DOHH2 (cell line): ENCODE data around the gene RPE65.
"Not testable (repeated sequence)": the region's sequence is repeated elsewhere in the genome, so short reads cannot be mapped to it uniquely, and the experiment has no call there.

Source experiments
- H3F3A ChIP-seq: fragments of 200-600 bp; sonication (generic), shearing (Covaris generic); 2 replicates; pipeline ENCODE4 v1.6.0; 2016; ENCODE audit warnings: antibody characterized with exemption, mild to moderate bottlenecking; ENCODE audit not compliant: control insufficient read depth, insufficient read depth
- H3K27ac ChIP-seq: fragments of 200-600 bp; sonication (generic); 2 replicates; pipeline ENCODE4 v1.5.1; 2014; ENCODE audit warnings: low read depth, mild to moderate bottlenecking, low read length, moderate library complexity
- H3K27me3 ChIP-seq: fragments of 200-600 bp; sonication (generic); 2 replicates; pipeline ENCODE4 v1.6.1; 2014; ENCODE audit warnings: mild to moderate bottlenecking, low read length, mixed read lengths; ENCODE audit not compliant: control insufficient read depth
- H3K36me3 ChIP-seq: fragments of 200-600 bp; sonication (generic); 2 replicates; pipeline ENCODE4 v1.6.1; 2014; ENCODE audit warnings: mild to moderate bottlenecking, low read length, moderate library complexity, mixed read lengths; ENCODE audit not compliant: control insufficient read depth
- H3K4me1 ChIP-seq: fragments of 200-600 bp; sonication (generic); 2 replicates; pipeline ENCODE4 v1.6.1; 2014; ENCODE audit warnings: mild to moderate bottlenecking, low read length, mixed read lengths; ENCODE audit not compliant: control insufficient read depth
- H3K4me2 ChIP-seq: fragments of 200-600 bp; sonication (generic); 2 replicates; pipeline ENCODE4 v1.6.0; 2014; ENCODE audit warnings: mild to moderate bottlenecking, low read length, moderate library complexity
- H3K4me3 ChIP-seq: fragments of 200-600 bp; sonication (generic); 2 replicates; pipeline ENCODE4 v1.5.1; 2014; ENCODE audit warnings: mild to moderate bottlenecking, low read length, mixed read lengths
- H3K79me2 ChIP-seq: fragments of 200-600 bp; sonication (generic); 2 replicates; pipeline ENCODE4 v1.6.1; 2014; ENCODE audit warnings: mild to moderate bottlenecking, low read length, mixed read lengths; ENCODE audit not compliant: control insufficient read depth
- H3K9me2 ChIP-seq: fragments of 200-600 bp; sonication (generic); replicated peaks from 2 replicates; pipeline ENCODE4 v1.6.1; 2014; ENCODE audit warnings: mild to moderate bottlenecking, low read length, mixed read lengths; ENCODE audit not compliant: control insufficient read depth
- H3K9me3 ChIP-seq: fragments of 200-600 bp; sonication (generic); 2 replicates; pipeline ENCODE4 v1.6.1; 2014; ENCODE audit warnings: antibody characterized with exemption, low read length, mixed read lengths; ENCODE audit not compliant: control insufficient read depth, insufficient read depth
- H4K20me1 ChIP-seq: fragments of 200-600 bp; sonication (generic); 2 replicates; pipeline ENCODE4 v1.6.0; 2014; ENCODE audit warnings: low read depth, mild to moderate bottlenecking, antibody characterized with exemption, low read length, moderate library complexity; ENCODE audit not compliant: control insufficient read depth, insufficient read depth
- EZH2phosphoT487 ChIP-seq: fragments of 200-600 bp; sonication (generic); IDR thresholded peaks from 2 replicates; pipeline ENCODE4 v1.6.1; 2017; ENCODE audit warnings: borderline replicate concordance, mild to moderate bottlenecking, antibody characterized with exemption, low read length, moderate library complexity, mixed read lengths
- TF ChIP-seq, protein P1 (sequence below): fragments of 200-600 bp; sonication (generic); IDR thresholded peaks from one replicate; pipeline ENCODE4 v1.5.1; 2014; ENCODE audit warnings: antibody characterized with exemption, mild to moderate bottlenecking, low read depth, low read length; ENCODE audit not compliant: poor library complexity, severe bottlenecking

Gene RPE65

DNA sequence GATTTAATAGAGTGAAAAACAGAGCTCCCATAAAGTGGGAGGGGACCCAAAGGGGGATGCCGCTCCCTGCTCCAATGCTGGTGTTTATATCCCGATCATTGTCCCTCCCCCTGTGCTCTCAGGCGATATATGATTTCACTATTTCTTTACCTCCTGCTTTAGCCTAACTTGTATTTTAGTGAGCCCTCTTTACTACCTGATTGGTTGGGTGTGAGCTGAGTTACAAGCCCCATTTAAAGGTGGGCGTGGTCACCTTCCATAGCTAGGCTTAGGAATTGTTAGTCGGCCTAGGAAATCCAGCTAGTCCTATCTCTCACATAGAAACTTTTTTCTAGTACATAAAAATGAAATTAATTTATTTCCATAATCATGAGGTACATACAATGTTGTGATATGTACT is 57.3 kb downstream of the RPE65 start:
- not testable (repeated sequence) for H3K27me3 ChIP-seq, H3K9me3 ChIP-seq, H3K27ac ChIP-seq, H3K4me3 ChIP-seq, H3K36me3 ChIP-seq, H3F3A ChIP-seq, H3K4me1 ChIP-seq, H3K9me2 ChIP-seq, H3K79me2 ChIP-seq, H4K20me1 ChIP-seq, H3K4me2 ChIP-seq

DNA sequence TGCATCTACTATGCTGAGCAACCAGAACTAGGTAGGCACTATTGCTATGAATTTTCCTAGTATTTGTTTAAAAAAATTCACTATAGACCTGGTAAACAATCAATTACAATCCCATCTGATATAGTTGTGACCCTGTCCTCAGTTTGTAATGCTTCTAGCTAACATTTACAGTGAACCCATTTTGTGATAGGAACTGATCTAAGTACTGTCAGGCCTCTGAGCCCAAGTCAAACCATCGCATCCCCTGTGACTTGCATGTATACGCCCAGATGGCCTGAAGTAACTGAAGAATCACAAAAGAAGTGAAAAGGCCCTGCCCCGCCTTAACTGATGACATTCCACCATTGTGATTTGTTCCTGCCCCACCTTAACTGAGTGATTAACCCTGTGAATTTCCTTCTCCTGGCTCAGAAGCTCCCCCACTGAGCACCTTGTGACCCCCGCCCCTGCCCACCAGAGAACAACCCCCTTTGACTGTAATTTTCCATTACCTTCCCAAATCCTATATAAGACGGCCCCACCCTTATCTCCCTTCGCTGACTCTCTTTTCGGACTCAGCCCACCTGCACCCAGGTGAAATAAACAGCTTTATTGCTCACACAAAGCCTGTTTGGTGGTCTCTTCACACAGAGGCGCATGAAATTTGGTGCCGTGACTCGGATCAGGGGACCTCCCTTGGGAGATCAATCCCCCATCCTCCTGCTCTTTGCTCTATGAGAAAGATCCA is 63.8 kb downstream of the RPE65 start:
- H3K27me3 ChIP-seq, H3K9me3 ChIP-seq, H4K20me1 ChIP-seq, H3K79me2 ChIP-seq, H3K4me1 ChIP-seq, H3K4me2 ChIP-seq, H3K4me3 ChIP-seq, H3K27ac ChIP-seq, H3F3A ChIP-seq, H3K9me2 ChIP-seq, H3K36me3 ChIP-seq: not testable (repeated sequence)

DNA sequence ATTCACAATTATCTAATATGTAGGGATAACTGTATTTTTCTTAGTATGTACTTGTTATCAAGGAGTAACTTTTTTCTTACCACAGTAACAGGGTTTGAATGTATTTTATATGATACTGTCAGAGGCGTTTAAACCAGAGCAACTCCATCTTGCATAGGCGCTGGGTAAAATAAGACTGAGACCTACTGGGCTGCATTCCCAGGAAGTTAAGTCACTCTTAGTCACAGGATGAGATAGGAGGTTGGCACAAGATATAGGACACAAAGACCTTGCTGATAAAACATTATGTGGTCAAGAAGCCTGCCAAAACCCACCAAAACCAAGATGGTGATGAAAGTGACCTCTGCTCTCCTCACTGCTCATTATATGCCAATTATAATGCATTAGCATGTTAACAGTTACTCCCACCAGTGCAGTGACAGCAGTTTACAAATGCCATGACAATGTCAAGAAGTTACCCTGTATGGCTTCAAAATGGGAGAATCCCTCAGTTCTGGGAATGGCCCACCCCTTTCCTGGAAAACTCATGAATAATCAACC is 64.8 kb downstream of the RPE65 start:
- no peaks in the 10 kb centered on the region for H3K27me3 ChIP-seq
- no peaks in the 10 kb centered on the region for H3F3A ChIP-seq
- H3K4me2 ChIP-seq = no peak overlapping the region
- H3K9me2 ChIP-seq = no peaks in the 10 kb centered on the region
- TF ChIP-seq, protein P1, sequence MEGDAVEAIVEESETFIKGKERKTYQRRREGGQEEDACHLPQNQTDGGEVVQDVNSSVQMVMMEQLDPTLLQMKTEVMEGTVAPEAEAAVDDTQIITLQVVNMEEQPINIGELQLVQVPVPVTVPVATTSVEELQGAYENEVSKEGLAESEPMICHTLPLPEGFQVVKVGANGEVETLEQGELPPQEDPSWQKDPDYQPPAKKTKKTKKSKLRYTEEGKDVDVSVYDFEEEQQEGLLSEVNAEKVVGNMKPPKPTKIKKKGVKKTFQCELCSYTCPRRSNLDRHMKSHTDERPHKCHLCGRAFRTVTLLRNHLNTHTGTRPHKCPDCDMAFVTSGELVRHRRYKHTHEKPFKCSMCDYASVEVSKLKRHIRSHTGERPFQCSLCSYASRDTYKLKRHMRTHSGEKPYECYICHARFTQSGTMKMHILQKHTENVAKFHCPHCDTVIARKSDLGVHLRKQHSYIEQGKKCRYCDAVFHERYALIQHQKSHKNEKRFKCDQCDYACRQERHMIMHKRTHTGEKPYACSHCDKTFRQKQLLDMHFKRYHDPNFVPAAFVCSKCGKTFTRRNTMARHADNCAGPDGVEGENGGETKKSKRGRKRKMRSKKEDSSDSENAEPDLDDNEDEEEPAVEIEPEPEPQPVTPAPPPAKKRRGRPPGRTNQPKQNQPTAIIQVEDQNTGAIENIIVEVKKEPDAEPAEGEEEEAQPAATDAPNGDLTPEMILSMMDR = no peak
- TF ChIP-seq EZH2phosphoT487 = no peak
- H3K27ac ChIP-seq = no peak overlapping the region
- H3K36me3 ChIP-seq = no peaks in the 10 kb centered on the region
- H3K9me3 ChIP-seq = no peaks in the 10 kb centered on the region
- no peak overlapping the region for H3K4me3 ChIP-seq
- H3K4me1 ChIP-seq = no peaks in the 10 kb centered on the region
- no peaks in the 10 kb centered on the region for H3K79me2 ChIP-seq
- H4K20me1 ChIP-seq = no peaks in the 10 kb centered on the region

DNA sequence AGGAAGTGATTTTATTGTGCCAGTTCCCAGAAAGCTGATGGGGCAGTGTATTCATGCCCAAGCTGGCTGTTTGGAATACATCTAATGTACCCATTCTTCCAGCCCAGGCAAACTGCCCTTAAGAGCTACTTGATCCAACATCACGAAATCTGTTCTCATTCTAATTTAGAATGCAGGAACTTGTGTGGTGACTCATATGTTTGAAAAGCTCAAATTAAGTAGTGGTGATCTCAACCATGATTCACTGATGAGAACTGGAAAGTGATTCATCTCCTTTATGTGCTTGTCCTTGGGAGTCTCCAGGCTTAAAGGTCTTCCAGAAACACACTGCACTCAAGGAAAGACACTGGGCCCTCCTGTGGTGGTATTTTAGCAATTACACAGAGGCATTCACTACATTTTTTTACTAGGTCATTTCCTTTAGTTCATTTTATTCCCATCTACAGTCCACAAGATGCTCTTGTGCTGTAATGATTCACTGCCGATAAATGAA is 65.4 kb downstream of the RPE65 start:
- H3K9me2 ChIP-seq = no peaks in the 10 kb centered on the region
- no peaks in the 10 kb centered on the region for H4K20me1 ChIP-seq
- no peak for TF ChIP-seq EZH2phosphoT487
- TF ChIP-seq, protein P1 = no peak
- H3K79me2 ChIP-seq = no peaks in the 10 kb centered on the region
- H3K36me3 ChIP-seq = no peaks in the 10 kb centered on the region
- H3K4me2 ChIP-seq = no peak overlapping the region
- no peaks in the 10 kb centered on the region for H3K9me3 ChIP-seq
- no peaks in the 10 kb centered on the region for H3K27me3 ChIP-seq
- no peaks in the 10 kb centered on the region for H3F3A ChIP-seq
- no peaks in the 10 kb centered on the region for H3K4me1 ChIP-seq
- H3K4me3 ChIP-seq = no peak overlapping the region
- H3K27ac ChIP-seq = no peak overlapping the region
